Spleen (tissue), 11 donors: ENCODE data around the gene HOXD8. TPM values are rescaled to one million over a fixed set of nuclear protein-coding genes. Genes with fewer than 3 reads are reported as not detected.

Experiments
- DNase-seq: peaks from one replicate; pipeline ENCODE4 v3.0.0-alpha.2; 2020
- H3K27ac ChIP-seq, 8 donors: fragments of 200-600 bp; sonication (generic) in 7 of 8; 1 replicate in 4 of 8; 2 replicates in 4 of 8; pipeline versions ENCODE4 v1.5.0 to v1.8.0; 2016 to 2021; ENCODE audit warnings: inconsistent platforms in 4 of 8, mild to moderate bottlenecking in 4 of 8, moderate library complexity in 1 of 8
- H3K27me3 ChIP-seq, 7 donors: fragments of 200-600 bp; sonication (generic) in 6 of 7; replicated peaks in 1 of 7; 1 replicate in 4 of 7; 2 replicates in 3 of 7; pipeline versions ENCODE4 v1.5.0 to v1.8.0; 2016 to 2021; ENCODE audit warnings: inconsistent platforms in 3 of 7, mild to moderate bottlenecking in 1 of 7
- H3K36me3 ChIP-seq, 6 donors: fragments of 200-600 bp; sonication (generic) in 5 of 6; 1 replicate in 4 of 6; 2 replicates in 2 of 6; pipeline versions ENCODE4 v1.5.0 to v1.8.0; 2016 to 2021; ENCODE audit warnings: inconsistent platforms in 2 of 6
- H3K4me1 ChIP-seq, 6 donors: fragments of 200-600 bp; sonication (generic) in 5 of 6; 1 replicate in 3 of 6; 2 replicates in 3 of 6; pipeline versions ENCODE4 v1.5.0 to v1.8.0; 2016 to 2021; ENCODE audit warnings: inconsistent platforms in 3 of 6
- H3K4me3 ChIP-seq, 8 donors: fragments of 200-600 bp; sonication (generic) in 7 of 8; 1 replicate in 4 of 8; 2 replicates in 4 of 8; pipeline versions ENCODE4 v1.5.0 to v1.8.0; 2016 to 2021; ENCODE audit warnings: inconsistent platforms in 4 of 8, mild to moderate bottlenecking in 4 of 8, moderate library complexity in 2 of 8
- H3K9me3 ChIP-seq, 8 donors: fragments of 200-600 bp; sonication (generic) in 7 of 8; 1 replicate in 4 of 8; 2 replicates in 4 of 8; pipeline versions ENCODE4 v1.5.0 to v1.8.0; 2016 to 2021; ENCODE audit warnings: inconsistent platforms in 4 of 8
- POLR2A ChIP-seq, 3 donors: fragments of 450-650 bp; IDR thresholded peaks; one replicate each; pipeline ENCODE4 v1.5.1; 2017; ENCODE audit warnings: antibody characterized with exemption in 3 of 3, mild to moderate bottlenecking in 1 of 3
- POLR2AphosphoS5 ChIP-seq, 3 donors: sonication (generic); formaldehyde crosslinking; IDR thresholded peaks; one replicate each; pipeline ENCODE4 v1.5.1; 2017; ENCODE audit warnings: antibody characterized with exemption in 3 of 3
- WGBS, 5 donors: extraction: QIAGEN DNeasy Blood & Tissue Kit in 3 of 5; methylation state at CpG; one replicate each; pipeline versions ENCODE4 v1.1.5 to v1.1.7; 2013 to 2018; 5-methylcytosine and 5-hydroxymethylcytosine counted together
- intact Hi-C: fragments of 100-400 bp; cut with DNase I; formaldehyde crosslinking; loops from one replicate; pipeline ENCODE4 v1.15.0; 2023; ENCODE audit warnings: low total_unique reads
- polyA plus RNA-seq, 3 donors: library from polyadenylated mRNA; stranded (reverse); fragments of 200-250 nt; gene quantifications; one replicate each; pipeline ENCODE4 v1.2.1, GENCODE V29; 2013
- total RNA-seq, 7 donors: library from RNA; depleted of rRNA in 3 of 7; stranded (reverse); fragments of >200 nt in 3 of 7; fragmentation: NEBNext Ultra II Directional in 4 of 7; extraction: Animal tissue kit (Norgen Biotek cat#: 25700) in 4 of 7; gene quantifications; one replicate each; pipeline versions ENCODE4 v1.1.0 to v1.2.1, GENCODE V29; 2016 to 2021
- TF ChIP-seq, protein P1 (sequence below), 11 experiments: fragments of 200-600 bp in 7 of 11; fragments of 450-650 bp in 4 of 11; sonication (generic) in 4 of 11; IDR thresholded peaks in 8 of 11; conservative IDR thresholded peaks in 3 of 11; 1 replicate in 7 of 11; 2 replicates in 4 of 11; pipeline versions ENCODE4 v1.4.0 to v1.8.0; 2016 to 2021; ENCODE audit warnings: antibody characterized with exemption in 11 of 11, inconsistent platforms in 4 of 11, mild to moderate bottlenecking in 1 of 11
- donor health status: healthy with polysubstance abuse.
- donor health status: DM: no; HTN: no; CAD: no; lungs with moderate emphysema.
- donor health status: DM: no; HTN: no; CAD: no.
- donor health status: Bipolar disorder and iron deficiency.
- donor health status: healthy.
- donor health status: DM: no; HTN: no; CAD: no.
- donor health status: DM: yes; HTN: yes; CAD: no.

HOXD8 gene
- total and polyA plus RNA-seq, 10 donors: 4.7 to 27.0 (median 15.8) TPM

DNA sequence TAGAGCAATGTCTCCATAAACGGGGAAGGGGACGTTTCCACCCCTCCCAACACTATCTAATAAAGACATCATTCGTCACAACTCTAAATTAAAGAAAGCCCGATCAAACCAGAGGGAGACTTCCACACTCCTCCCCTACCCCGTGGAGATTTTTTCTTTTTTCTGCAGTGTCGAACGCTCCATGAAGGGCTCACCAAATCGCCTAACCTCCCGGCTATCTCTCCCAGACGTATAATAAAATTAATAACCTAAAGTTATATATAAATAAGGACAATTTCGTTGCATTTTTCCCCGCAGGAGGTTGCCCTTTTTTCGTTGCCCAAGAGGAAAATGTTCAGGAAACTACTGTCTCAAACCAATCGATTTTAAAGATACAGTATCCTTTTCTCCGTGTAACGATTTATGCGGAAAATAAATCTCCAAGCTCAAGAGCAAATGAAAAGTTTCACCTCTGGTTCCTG lies 48.1 kb upstream of the HOXD8 start:
- WGBS, 5 donors: 7 to 17% (median 8%) methylated on average over 17 of the region's 17 CpGs
- DNase-seq: no peak

DNA sequence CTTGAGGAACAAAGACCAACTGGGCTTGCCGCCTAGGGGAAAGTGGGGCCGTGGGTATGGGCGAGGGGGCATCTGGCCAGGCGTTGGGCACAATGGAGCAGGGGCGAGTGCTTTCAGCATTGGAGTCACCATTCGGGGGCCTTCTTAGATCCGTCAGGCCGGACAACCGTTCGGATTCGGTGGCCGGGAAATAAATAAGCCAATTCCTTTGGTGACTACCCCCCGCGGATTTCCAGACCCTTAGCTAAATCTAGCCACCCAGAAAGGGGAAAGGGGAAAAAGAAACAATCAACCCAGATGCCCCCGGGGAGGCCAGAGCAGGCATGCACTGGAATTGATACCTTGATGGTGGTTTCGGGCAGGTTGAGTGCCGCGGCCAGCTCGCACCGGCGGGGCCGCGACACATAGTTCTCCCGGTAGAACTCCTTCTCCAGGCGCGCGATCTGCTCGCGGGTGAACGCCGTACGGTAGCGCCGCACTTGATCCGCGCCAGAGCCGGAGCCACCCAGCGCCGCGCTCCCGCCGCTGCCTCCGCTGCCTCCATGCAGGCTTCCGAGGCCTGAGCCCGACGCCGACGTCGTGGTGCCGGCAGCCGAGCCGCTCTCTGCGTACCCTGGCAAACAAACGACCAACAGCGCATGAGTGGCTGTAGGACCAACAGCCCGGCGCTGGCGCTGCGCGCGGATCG lies 47.5 kb upstream of the HOXD8 start:
- intact Hi-C loops: no loop called here

More for the DNA sequence above, 48.1 kb upstream of the HOXD8 start:
- intact Hi-C loops: no loop called here
- Histone ChIP-seq H3K36me3 (peaks cover 0 to 3% (median 0%) of the 10 kb centered on the region in 6 donors), H3K4me3 (no peak overlapping the region), H3K27me3 (peaks cover 33 to 100% (median 99%) of the 10 kb centered on the region in 7 donors), H3K27ac (no peak overlapping the region), H3K9me3 (peaks cover 0 to 55% (median 4%) of the 10 kb centered on the region in 8 donors), H3K4me1 (peaks cover 0 to 64% (median 35%) of the 10 kb centered on the region in 6 donors)
- TF ChIP-seq POLR2A (IDR thresholded peaks at IDR 0.05): no peak
- TF ChIP-seq, protein P1, sequence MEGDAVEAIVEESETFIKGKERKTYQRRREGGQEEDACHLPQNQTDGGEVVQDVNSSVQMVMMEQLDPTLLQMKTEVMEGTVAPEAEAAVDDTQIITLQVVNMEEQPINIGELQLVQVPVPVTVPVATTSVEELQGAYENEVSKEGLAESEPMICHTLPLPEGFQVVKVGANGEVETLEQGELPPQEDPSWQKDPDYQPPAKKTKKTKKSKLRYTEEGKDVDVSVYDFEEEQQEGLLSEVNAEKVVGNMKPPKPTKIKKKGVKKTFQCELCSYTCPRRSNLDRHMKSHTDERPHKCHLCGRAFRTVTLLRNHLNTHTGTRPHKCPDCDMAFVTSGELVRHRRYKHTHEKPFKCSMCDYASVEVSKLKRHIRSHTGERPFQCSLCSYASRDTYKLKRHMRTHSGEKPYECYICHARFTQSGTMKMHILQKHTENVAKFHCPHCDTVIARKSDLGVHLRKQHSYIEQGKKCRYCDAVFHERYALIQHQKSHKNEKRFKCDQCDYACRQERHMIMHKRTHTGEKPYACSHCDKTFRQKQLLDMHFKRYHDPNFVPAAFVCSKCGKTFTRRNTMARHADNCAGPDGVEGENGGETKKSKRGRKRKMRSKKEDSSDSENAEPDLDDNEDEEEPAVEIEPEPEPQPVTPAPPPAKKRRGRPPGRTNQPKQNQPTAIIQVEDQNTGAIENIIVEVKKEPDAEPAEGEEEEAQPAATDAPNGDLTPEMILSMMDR (IDR thresholded peaks at IDR 0.05 in 8 of 11, conservative IDR thresholded peaks at IDR 0.05 in 3 of 11): no peak
- no peak for TF ChIP-seq POLR2AphosphoS5 (IDR thresholded peaks at IDR 0.05)

DNA sequence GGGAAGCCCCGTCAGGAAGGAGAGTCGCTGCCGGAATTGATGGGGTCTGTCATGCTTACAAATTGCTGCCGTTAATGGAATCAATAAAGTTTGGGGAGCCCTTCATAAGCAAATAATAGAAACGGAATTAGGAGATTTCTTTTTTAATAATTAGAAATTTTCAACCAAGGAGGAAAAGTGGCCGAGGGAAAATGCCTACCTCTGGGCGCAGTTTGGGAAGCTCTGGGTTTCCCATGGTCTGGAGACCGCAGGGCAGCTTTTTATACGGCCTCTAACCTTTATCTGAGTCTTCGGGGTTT lies 47.0 kb upstream of the HOXD8 start:
- intact Hi-C loops: no loop called here
- Histone ChIP-seq H3K27ac (no peak overlapping the region), H3K4me1 (peaks cover 0 to 64% (median 35%) of the 10 kb centered on the region in 6 donors), H3K27me3 (peaks cover 33 to 100% (median 100%) of the 10 kb centered on the region in 7 donors), H3K36me3 (peaks cover 0 to 3% (median 0%) of the 10 kb centered on the region in 6 donors), H3K4me3 (peak overlapping the region in 1 of 8 donors; percentile 31), H3K9me3 (peaks cover 0 to 55% (median 4%) of the 10 kb centered on the region in 8 donors)
- DNase-seq: no peak
- TF ChIP-seq POLR2AphosphoS5 (IDR thresholded peaks at IDR 0.05) (no peak), POLR2A (IDR thresholded peaks at IDR 0.05) (no peak)
- TF ChIP-seq, protein P1 (IDR thresholded peaks at IDR 0.05 in 8 of 11, conservative IDR thresholded peaks at IDR 0.05 in 3 of 11): no peak
- 4 to 9% (median 8%) methylated on average over 10 of the region's 10 CpGs for WGBS, 5 donors

More for the DNA sequence above, 47.5 kb upstream of the HOXD8 start:
- DNase-seq: no peak
- 5 to 16% (median 9%) methylated on average over 23 to 62 of the region's 62 CpGs for WGBS, 5 donors
- Histone ChIP-seq H3K4me3 (peak overlapping the region in 1 of 8 donors; percentile 31), H3K27me3 (peaks cover 33 to 100% (median 99%) of the 10 kb centered on the region in 7 donors), H3K36me3 (peaks cover 0 to 3% (median 0%) of the 10 kb centered on the region in 6 donors), H3K9me3 (peaks cover 0 to 55% (median 4%) of the 10 kb centered on the region in 8 donors), H3K27ac (no peak overlapping the region), H3K4me1 (peaks cover 0 to 64% (median 35%) of the 10 kb centered on the region in 6 donors)
- peak in 1 of 3 donors; percentile 36 for TF ChIP-seq POLR2AphosphoS5 (IDR thresholded peaks at IDR 0.05)
- TF ChIP-seq, protein P1 (IDR thresholded peaks at IDR 0.05 in 8 of 11, conservative IDR thresholded peaks at IDR 0.05 in 3 of 11): no peak
- no peak for TF ChIP-seq POLR2A (IDR thresholded peaks at IDR 0.05)
